Stimulated activated naive CD8-positive, alpha-beta T cell treated with anti-CD3 and anti-CD28 coated beads, Interleukin-15, amount 100 ng/mL, for 72 hours (primary cell): Measurements from ENCODE around the gene HIKESHI.
"Not testable (repeated sequence)": the region's sequence is repeated elsewhere in the genome, so short reads cannot be mapped to it uniquely, and the experiment has no call there.

Experiments used
- ATAC-seq: fragments of 150-1000 bp; cut with Tn5 transposase; 2 replicates; pipeline ENCODE4 v1.10.0; 2021; ENCODE audit warnings: mild to moderate bottlenecking, moderate library complexity
- DNase-seq, 2 donors: peaks; one replicate each; pipeline ENCODE4 v3.0.0; 2021 to 2022
- H3K27ac Mint-ChIP-seq, 2 donors: one replicate each; pipeline ENCODE4 v1.8.0; 2022; ENCODE audit warnings: mild to moderate bottlenecking in 2 of 2, mixed read lengths in 2 of 2, moderate library complexity in 2 of 2
- H3K27me3 Mint-ChIP-seq: one replicate; pipeline ENCODE4 v1.8.0; 2022; ENCODE audit warnings: mixed read lengths
- H3K4me1 Mint-ChIP-seq: one replicate; pipeline ENCODE4 v1.8.0; 2022; ENCODE audit warnings: mild to moderate bottlenecking, mixed read lengths
- H3K4me3 Mint-ChIP-seq, 2 donors: one replicate each; pipeline ENCODE4 v1.8.0; 2022; ENCODE audit warnings: mild to moderate bottlenecking in 2 of 2, mixed read lengths in 2 of 2, moderate library complexity in 1 of 2
- H3K9me3 Mint-ChIP-seq, 2 donors: one replicate each; pipeline ENCODE4 v1.8.0; 2022; ENCODE audit warnings: mixed read lengths in 2 of 2

HIKESHI gene

DNA sequence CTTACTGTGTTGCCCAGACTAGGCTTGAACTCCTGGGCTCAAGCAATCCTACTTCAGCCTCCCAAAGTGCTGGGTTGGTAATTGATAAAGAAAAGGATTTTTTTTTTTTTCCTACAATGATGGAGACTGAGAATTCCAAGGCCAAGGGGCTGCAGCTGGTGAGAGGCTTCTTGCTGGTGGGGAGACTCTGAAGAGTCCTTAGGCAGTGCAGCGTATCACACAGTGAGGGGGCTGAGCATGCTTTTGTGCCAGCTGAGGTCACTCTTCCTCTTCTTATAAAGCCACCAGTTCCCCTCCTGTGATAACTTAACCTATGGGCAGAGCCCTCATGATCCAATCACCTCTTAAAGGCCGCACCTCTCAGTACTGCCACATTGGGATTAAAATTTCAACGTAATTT lies 44.5 kb downstream of the HIKESHI start:
- no peak for ATAC-seq
- DNase-seq: no peak
- H3K4me3 Mint-ChIP-seq: no peak overlapping the region
- H3K27ac Mint-ChIP-seq: no peak overlapping the region
- H3K9me3 Mint-ChIP-seq: no peaks in the 10 kb centered on the region
- no peaks in the 10 kb centered on the region for H3K27me3 Mint-ChIP-seq
- H3K4me1 Mint-ChIP-seq: peaks cover 21% of the 10 kb centered on the region

DNA sequence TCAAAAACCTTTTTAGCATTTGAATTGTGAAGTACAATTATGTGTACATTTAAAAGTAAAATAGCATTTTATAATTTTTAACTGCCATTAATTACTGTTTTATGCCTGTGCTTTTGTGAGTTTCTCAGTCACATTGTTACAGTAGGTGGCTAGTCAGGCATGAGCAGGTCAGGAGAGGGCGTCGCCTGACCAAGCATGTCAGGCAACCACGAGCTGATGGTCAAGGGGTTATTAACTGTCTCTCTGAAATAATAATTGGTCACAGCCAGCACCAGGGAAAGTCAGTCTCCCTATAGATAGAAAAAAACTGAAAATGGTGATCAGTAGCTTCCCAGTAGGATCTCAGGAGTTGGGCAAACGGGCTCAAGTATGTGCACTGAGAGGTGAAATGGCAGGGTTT lies 53.2 kb downstream of the HIKESHI start:
- Mint-ChIP-seq H3K27me3 (no peaks in the 10 kb centered on the region), H3K27ac (no peak overlapping the region), H3K4me1 (no peaks in the 10 kb centered on the region), H3K4me3 (no peak overlapping the region), H3K9me3 (no peaks in the 10 kb centered on the region)
- ATAC-seq (no peak), DNase-seq (no peak)

DNA sequence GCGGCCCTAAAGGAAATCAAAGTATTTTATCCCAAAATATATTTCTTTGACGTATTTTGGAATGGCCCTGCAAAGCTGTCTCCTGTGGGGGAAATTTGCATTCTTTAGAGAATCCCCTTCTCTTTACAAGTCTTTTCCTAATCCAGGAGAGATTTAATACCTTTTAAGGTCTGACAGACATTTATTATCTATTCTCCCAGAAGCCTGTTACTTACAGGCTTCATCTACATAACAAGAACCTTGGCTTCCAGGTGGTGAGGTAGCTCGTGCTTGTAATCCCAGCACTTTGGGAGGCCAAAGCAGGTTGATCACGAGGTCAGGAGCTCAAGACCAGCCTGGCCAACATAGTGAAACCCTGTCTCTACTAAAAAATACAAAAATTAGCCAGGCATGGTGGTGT lies 55.4 kb downstream of the HIKESHI start:
- not testable (repeated sequence) for ATAC-seq, H3K27ac Mint-ChIP-seq, H3K27me3 Mint-ChIP-seq, H3K4me1 Mint-ChIP-seq, H3K9me3 Mint-ChIP-seq, DNase-seq, H3K4me3 Mint-ChIP-seq

DNA sequence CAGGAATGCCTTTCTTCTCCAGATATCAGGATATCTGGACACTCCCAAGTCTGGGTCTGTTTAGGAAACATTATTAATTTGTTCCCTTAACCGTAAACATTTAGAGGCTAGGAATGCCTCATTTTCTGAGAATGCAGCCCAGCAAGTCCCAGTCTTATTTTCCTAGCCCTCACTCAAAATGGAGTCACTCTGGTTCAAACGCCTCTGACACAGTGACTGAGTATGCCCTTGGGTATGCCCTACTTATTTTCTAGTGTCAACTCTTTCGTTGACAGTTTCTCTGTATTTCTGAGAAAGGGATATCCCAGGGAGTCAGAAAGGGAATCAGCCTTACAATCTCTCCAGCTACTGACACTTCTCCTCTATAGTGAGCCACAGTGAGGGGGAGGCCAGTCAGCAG lies 56.7 kb downstream of the HIKESHI start:
- Mint-ChIP-seq H3K27me3 (no peaks in the 10 kb centered on the region), H3K4me3 (no peak overlapping the region), H3K27ac (no peak overlapping the region), H3K4me1 (no peaks in the 10 kb centered on the region), H3K9me3 (no peaks in the 10 kb centered on the region)
- DNase-seq (no peak), ATAC-seq (no peak)

DNA sequence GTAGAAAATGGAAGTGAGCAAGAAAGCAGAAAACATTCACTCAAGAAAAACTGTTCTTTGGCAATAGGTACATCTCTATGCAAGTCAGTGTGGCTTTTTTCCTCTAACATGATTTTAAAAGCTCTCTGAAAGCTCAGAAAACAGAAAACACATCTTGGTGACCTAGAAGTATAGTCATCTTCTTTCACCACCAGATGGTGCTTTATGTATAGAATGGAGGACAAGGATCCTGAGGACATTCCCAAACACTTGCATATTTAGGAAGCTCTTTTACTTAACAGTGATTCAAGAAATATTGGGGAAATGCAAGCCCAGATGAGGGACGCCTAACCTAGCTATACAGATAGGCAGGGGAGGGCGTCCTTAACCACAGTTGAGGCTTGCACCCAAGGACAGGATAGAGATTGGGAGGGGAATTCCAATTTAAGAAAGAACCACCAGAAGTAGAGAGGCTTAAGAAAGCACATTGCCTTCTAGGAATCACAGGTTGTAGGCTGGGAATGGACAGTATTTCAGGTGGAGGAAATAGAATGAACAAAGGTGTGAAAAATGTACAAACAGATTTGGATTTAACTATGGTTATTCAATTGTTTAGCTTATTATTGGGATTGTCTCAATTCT lies 58.8 kb downstream of the HIKESHI start:
- DNase-seq (no peak), ATAC-seq (no peak)
- Mint-ChIP-seq H3K4me1 (no peaks in the 10 kb centered on the region), H3K4me3 (no peak overlapping the region), H3K27ac (no peak overlapping the region), H3K9me3 (no peaks in the 10 kb centered on the region), H3K27me3 (no peaks in the 10 kb centered on the region)

DNA sequence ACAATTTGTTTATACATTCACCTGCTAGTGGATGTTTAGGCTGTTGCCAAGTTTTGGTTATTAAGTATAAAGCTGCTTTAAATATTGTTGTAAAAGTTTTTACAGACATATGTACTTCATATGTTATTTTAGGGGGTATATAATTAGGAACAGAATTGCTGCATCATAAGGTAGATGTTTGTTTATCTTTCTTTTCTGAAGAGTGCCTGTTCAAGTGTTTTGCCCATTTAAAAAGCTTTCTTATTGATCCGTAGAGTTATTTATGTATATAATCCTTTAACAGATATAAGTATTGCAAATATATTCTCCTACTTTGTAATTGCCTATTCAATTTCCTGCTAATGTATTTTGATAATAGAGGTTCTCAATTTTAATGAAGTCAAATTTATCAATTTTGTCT lies 61.4 kb downstream of the HIKESHI start:
- no peaks in the 10 kb centered on the region for H3K27me3 Mint-ChIP-seq
- H3K27ac Mint-ChIP-seq: no peak overlapping the region
- H3K4me1 Mint-ChIP-seq: no peaks in the 10 kb centered on the region
- no peaks in the 10 kb centered on the region for H3K9me3 Mint-ChIP-seq
- ATAC-seq: no peak
- no peak overlapping the region for H3K4me3 Mint-ChIP-seq
- DNase-seq: no peak

DNA sequence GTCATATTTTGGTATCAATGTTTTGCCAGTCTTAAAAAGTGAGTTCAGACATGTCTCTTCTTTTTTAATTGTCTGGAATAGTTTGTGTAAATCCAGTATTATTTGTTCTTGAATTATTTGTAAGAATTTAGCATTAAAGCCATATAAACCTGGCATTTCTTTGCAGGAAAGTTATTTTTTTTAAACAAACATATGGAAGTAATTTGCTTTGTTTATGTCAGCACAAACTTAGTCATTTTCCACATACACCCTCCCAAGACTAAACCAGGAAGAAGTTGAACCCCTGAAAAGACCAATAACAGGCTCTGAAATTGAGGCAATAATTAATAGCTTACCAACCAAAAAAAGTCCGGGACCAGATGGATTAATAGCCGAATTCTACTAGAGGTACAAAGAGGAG lies 63.5 kb downstream of the HIKESHI start:
- Mint-ChIP-seq H3K9me3 (peaks cover 0 to 8% of the 10 kb centered on the region in 2 donors), H3K27ac (no peak overlapping the region), H3K4me1 (peaks cover 6% of the 10 kb centered on the region), H3K27me3 (no peaks in the 10 kb centered on the region), H3K4me3 (no peak overlapping the region)
- ATAC-seq: no peak
- no peak for DNase-seq

DNA sequence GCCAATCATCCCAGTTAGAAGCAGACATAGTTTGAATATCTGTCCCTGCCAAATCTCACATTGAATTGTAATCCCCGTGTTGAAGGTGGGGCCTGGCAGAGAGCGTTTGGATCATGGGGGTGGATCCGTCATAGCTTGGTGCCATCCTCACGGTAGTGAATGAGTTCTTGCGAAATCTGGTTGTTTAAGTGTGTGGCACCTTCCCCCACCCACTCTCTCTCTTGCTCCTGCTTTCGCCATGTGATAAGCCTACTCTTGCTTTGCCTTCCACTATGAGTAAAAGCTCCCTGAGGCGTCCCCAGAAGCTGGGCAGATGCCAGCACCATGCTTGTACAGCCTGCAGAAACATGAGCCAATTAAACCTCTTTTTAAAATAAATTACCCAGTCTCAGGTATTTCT lies 67.6 kb downstream of the HIKESHI start:
- no peak for DNase-seq
- peaks cover 0 to 11% of the 10 kb centered on the region in 2 donors for H3K9me3 Mint-ChIP-seq
- no peak overlapping the region for H3K27ac Mint-ChIP-seq
- H3K27me3 Mint-ChIP-seq: peaks cover 10% of the 10 kb centered on the region
- no peak overlapping the region for H3K4me3 Mint-ChIP-seq
- peaks cover 14% of the 10 kb centered on the region for H3K4me1 Mint-ChIP-seq
- ATAC-seq: no peak

DNA sequence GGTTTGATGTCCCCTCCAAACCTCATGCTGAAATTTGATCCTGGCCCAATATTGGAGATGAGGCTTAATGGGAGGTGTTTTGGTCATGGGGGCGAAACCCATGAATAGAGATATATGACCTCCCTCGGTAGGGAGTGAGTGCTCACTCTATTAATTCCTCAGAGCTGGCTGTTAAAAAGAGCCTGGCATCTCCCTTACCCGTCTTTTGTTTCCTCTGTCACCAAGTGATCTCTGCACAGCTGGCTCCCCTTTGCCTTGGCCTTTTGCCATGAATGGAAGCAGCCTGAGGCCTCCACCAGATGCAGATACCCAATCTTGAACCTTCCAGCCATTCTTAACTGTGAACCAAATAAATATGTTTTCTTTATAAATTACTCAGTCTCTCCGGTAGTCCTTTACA lies 68.1 kb downstream of the HIKESHI start:
- no peak for ATAC-seq
- no peak overlapping the region for H3K4me3 Mint-ChIP-seq
- no peak overlapping the region for H3K27ac Mint-ChIP-seq
- peaks cover 15% of the 10 kb centered on the region for H3K27me3 Mint-ChIP-seq
- peaks cover 0 to 16% of the 10 kb centered on the region in 2 donors for H3K9me3 Mint-ChIP-seq
- DNase-seq: no peak
- peaks cover 14% of the 10 kb centered on the region for H3K4me1 Mint-ChIP-seq

DNA sequence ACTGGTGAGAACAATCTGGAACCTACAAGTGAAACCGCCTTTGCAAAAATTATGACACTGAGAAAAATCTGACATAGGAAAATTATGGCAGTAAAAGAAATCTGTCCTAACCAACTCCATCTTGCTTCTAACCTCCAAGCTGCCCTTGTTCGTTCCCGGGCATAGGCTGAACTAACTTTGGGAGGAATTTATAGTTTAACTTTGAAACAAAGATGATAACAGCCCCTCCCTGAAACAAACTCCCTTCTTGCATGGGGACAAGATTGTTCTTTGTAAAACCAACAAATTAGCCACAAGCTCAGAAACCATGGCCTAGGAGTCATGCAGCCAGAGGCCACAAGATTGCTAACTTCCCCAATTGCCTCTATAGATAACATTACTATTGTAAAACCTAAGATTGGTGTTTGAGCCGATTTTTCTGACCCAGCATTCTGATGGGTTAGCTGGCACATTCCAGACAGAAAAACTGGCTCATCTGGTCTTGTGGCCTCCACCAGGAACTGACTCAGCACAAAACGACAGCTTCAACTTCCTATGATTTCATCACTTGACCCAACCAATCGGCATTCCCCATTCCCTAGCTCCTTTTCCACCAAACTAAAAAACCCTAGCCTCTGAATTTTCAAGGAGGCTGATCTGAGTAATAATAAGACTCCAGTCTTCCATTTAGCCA lies 69.0 kb downstream of the HIKESHI start:
- DNase-seq: no peak
- ATAC-seq: no peak
- Mint-ChIP-seq H3K9me3 (peaks cover 4 to 24% of the 10 kb centered on the region in 2 donors), H3K4me3 (no peak overlapping the region), H3K27ac (peak overlapping the region in 1 of 2 donors; percentile 18), H3K4me1 (peaks cover 14% of the 10 kb centered on the region), H3K27me3 (peaks cover 22% of the 10 kb centered on the region)

DNA sequence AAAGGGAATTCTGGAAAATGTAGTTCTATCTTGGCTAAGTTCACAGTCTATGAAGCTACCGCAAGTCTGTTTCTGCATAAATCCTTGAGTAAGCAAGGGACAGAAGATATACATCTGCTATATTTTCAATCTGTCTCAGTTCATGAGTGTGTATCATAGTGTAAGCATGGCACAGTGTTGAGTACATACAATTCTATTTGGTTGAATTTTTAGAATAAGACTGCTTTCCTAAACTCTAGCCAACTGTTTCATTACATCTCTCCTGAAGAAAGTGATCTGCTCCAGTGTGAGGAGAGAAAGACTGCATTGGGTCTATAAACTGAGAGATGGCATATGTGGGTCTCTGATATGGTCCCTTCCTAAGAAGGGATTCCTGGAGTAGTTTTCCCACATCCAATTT lies 70.0 kb downstream of the HIKESHI start:
- Mint-ChIP-seq H3K27me3 (peaks cover 32% of the 10 kb centered on the region), H3K4me3 (no peak overlapping the region), H3K4me1 (peaks cover 14% of the 10 kb centered on the region), H3K9me3 (peaks cover 11 to 34% of the 10 kb centered on the region in 2 donors), H3K27ac (no peak overlapping the region)
- ATAC-seq: no peak
- no peak for DNase-seq

DNA sequence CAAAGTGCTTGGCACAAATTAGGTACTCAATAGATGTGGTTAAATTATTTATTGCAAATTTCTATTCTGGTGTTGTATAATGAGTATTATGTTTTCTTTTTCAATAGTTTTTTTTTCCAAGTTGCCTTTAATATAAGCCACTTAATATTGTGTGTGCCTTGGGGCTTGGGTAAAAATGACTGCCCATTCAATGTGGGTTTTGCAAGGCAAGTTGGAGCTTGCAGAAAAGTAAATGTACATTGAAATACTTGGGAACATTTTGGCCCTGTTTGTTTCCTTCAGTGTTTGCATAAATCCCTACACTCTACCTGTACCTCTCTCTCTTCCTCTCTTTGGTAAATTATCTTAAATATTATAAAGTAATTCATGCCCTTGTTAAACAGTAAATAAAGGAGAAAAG lies 70.5 kb downstream of the HIKESHI start:
- Mint-ChIP-seq H3K9me3 (peaks cover 11 to 36% of the 10 kb centered on the region in 2 donors), H3K27ac (no peak overlapping the region), H3K4me3 (no peak overlapping the region), H3K27me3 (peaks cover 32% of the 10 kb centered on the region), H3K4me1 (peaks cover 14% of the 10 kb centered on the region)
- no peak for ATAC-seq
- no peak for DNase-seq

DNA sequence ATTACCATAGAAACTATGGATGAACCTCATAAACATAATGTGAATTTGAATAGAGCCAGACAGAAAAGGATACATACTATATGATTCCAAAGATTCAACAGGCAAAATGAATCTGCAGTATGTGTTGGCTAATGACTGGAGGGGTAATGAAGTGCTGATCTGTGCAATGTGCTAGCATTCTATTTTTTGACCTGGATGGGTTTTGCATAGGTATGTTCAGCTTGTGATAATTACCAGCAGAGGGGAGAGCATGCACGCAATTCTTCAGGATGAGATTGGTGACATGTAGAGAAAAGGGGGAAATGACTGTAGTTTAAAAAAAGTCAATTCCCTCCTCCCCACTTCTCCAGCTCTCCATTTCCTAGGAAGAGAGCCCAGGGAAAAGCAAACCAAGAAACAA lies 72.0 kb downstream of the HIKESHI start:
- Mint-ChIP-seq H3K27me3 (peaks cover 32% of the 10 kb centered on the region), H3K27ac (no peak overlapping the region), H3K4me3 (no peak overlapping the region), H3K9me3 (peaks cover 11 to 36% of the 10 kb centered on the region in 2 donors), H3K4me1 (peaks cover 14% of the 10 kb centered on the region)
- ATAC-seq: no peak
- no peak for DNase-seq

DNA sequence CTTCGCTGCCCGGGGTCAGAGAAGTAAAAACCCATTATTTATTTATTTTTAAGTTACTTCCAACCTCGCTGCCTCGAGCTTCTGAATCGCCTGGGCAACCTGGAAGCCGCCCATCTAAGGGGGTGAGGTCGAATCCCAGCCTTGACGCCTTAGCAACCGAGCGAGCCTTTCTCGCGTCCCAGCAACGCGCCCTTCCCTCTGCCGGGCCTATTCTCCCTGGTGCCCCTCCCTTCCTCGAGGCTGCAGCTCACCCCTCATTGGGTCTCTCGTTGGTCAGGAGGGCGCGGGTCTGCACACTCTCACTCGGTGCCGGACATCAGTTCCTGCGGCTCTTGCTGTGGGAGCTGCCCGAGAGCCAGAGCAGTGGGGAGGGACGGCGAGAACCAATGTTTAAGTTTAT lies 72.5 kb downstream of the HIKESHI start, which contains the start of gene CCDC81:
Gene CCDC81 (plus strand): TSS at position 302 of the 400 bp plus-strand sequence. CDS start 277 bp downstream, outside the sequence.
- DNase-seq (no peak), ATAC-seq (no peak)
- H3K9me3 Mint-ChIP-seq: peaks cover 11 to 35% of the 10 kb centered on the region in 2 donors
- H3K27ac Mint-ChIP-seq: no peak within 1 kb of the TSS
- peak within 1 kb of the TSS in 1 of 2 donors; percentile 13 for H3K4me3 Mint-ChIP-seq
- peaks cover 32% of the 10 kb centered on the region for H3K27me3 Mint-ChIP-seq
- peaks cover 13% of the 10 kb centered on the region for H3K4me1 Mint-ChIP-seq

DNA sequence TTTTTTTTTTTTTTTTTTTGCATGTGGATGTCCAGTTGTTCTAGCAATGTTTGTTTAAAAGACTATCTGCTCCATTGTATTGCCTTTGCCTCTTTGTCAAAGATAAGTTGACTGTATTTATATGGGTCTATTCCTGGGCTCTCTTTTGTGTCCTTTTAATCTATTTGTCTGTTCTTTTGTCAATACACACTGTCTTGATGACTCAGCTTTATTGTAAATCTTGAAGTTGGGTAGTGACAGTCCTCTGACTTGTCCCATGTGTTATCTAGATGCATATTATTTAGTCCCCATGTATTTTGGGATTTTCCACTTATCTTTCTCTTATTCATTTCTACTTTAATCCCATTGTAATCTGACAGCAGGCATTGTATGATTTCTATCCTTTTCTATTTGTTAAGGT lies 75.9 kb downstream of the HIKESHI start:
- Mint-ChIP-seq H3K27ac (no peak overlapping the region), H3K4me3 (no peak overlapping the region), H3K27me3 (peaks cover 32% of the 10 kb centered on the region), H3K4me1 (no peaks in the 10 kb centered on the region), H3K9me3 (peaks cover 11 to 27% of the 10 kb centered on the region in 2 donors)
- no peak for ATAC-seq
- no peak for DNase-seq

DNA sequence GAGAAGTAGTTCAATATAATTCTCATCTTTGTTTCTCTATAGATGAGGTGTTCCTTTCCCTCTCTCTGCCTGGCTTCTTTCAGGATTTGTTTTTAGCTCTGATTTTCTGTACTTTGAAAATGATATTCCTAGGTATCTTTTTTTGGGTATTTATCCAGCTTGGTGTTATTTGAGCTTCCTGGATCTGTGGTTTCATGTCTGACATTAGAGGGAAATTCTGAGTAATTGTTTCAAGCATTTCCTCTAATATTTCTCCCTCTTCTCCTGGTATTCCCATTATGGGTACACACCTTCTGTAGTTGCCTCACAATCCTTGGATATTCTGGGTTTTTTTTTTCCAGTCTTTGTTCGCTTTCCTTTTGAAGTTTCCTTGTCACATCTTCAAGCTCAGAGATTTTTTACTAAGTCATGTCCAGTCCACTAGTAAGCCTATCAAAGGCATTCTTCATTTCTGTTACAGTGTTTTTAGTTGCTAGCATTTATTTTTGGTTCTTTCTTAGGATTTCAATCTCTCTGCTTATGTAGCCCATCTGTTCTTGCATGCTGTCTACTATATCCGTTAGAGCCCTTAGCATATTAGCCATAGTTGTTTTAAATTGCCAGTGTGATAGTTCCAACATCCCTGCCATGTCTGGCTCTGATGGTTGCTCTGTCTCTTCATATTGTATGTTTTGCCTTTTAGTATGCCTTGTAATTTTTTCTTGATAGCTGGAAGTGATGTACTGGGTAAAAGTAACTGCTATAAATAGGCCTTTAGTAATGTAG lies 78.4 kb downstream of the HIKESHI start:
- ATAC-seq (no peak), DNase-seq (no peak)
- H3K9me3 Mint-ChIP-seq: peaks cover 11 to 17% of the 10 kb centered on the region in 2 donors
- H3K4me3 Mint-ChIP-seq: no peak overlapping the region
- H3K27ac Mint-ChIP-seq: no peak overlapping the region
- H3K27me3 Mint-ChIP-seq: peaks cover 13% of the 10 kb centered on the region
- no peaks in the 10 kb centered on the region for H3K4me1 Mint-ChIP-seq
